Stomach (tissue), 9 donors: ENCODE measurements around the gene SDR9C7. TPM values are rescaled to one million over a fixed set of nuclear protein-coding genes. Genes with fewer than 3 reads are reported as not detected.
"Not testable (repeated sequence)": the region's sequence is repeated elsewhere in the genome, so short reads cannot be mapped to it uniquely, and the experiment has no call there.

Experiments used
- DNase-seq, 2 donors: peaks; one replicate each; pipeline versions ENCODE4 v3.0.0 to v3.0.0-alpha.2; 2013 to 2019
- H3K27ac ChIP-seq, 5 donors: fragments of 200-600 bp in 4 of 5; sonication (generic) in 4 of 5; one replicate each; pipeline ENCODE4 v1.5.1; 2013 to 2019; ENCODE audit warnings: mild to moderate bottlenecking in 1 of 5, moderate library complexity in 1 of 5
- H3K27me3 ChIP-seq, 3 donors: fragments of 200-600 bp; sonication (generic); one replicate each; pipeline ENCODE4 v1.5.1; 2017 to 2019; ENCODE audit warnings: mixed run types in 1 of 3
- H3K36me3 ChIP-seq, 4 donors: fragments of 200-600 bp; sonication (generic); 1 replicate in 3 of 4; 2 replicates in 1 of 4; pipeline ENCODE4 v1.5.1; 2016 to 2019
- H3K4me1 ChIP-seq, 4 donors: fragments of 200-600 bp; sonication (generic); one replicate each; pipeline ENCODE4 v1.5.1; 2016 to 2019
- H3K4me3 ChIP-seq, 4 donors: fragments of 200-600 bp; sonication (generic) in 3 of 4; one replicate each; pipeline ENCODE4 v1.5.1; 2016 to 2019; ENCODE audit warnings: mild to moderate bottlenecking in 1 of 4
- H3K9me3 ChIP-seq, 4 donors: fragments of 200-600 bp; sonication (generic); one replicate each; pipeline ENCODE4 v1.5.1; 2016 to 2019
- CTCF ChIP-seq, 7 experiments: fragments of 450-650 bp in 4 of 7; fragments of 200-600 bp in 3 of 7; sonication (generic) in 3 of 7; IDR thresholded peaks; one replicate each; pipeline ENCODE4 v1.5.1; 2016 to 2019; ENCODE audit warnings: antibody characterized with exemption in 7 of 7, control low read depth in 2 of 7, mild to moderate bottlenecking in 1 of 7
- EP300 ChIP-seq: sonication (generic); formaldehyde crosslinking; IDR thresholded peaks from one replicate; pipeline ENCODE4 v1.6.1; 2017; ENCODE audit warnings: antibody characterized with exemption
- POLR2A ChIP-seq, 4 donors: fragments of 450-650 bp; IDR thresholded peaks; one replicate each; pipeline ENCODE4 v1.6.1; 2016; ENCODE audit warnings: antibody characterized with exemption in 4 of 4, control low read depth in 2 of 4, mild to moderate bottlenecking in 1 of 4, moderate library complexity in 1 of 4
- POLR2AphosphoS5 ChIP-seq, 3 donors: sonication (generic); formaldehyde crosslinking; IDR thresholded peaks; one replicate each; pipeline ENCODE4 v1.6.1; 2016; ENCODE audit warnings: antibody characterized with exemption in 3 of 3
- WGBS, 5 donors: extraction: QIAGEN DNeasy Blood & Tissue Kit in 3 of 5; methylation state at CpG; one replicate each; pipeline versions ENCODE4 v1.1.5 to v1.1.7; 2013 to 2018; 5-methylcytosine and 5-hydroxymethylcytosine counted together
- intact Hi-C: fragments of 100-400 bp; cut with DNase I; formaldehyde crosslinking; loops from one replicate; pipeline ENCODE4 v1.15.1; 2023; ENCODE audit warnings: low total_unique reads
- polyA plus RNA-seq, 3 donors: library from polyadenylated mRNA; stranded (reverse); fragments of 200-250 nt; gene quantifications; one replicate each; pipeline ENCODE4 v1.2.3, GENCODE V29; 2013
- total RNA-seq, 5 donors: library from RNA; depleted of rRNA; stranded (reverse); fragments of >200 nt; gene quantifications; one replicate each; pipeline versions ENCODE4 v1.1.0 to v1.2.3, GENCODE V29; 2014 to 2016
- donor health status: healthy with polysubstance abuse.
- donor health status: Bipolar disorder and iron deficiency.
- donor health status: healthy.

Gene SDR9C7
- total and polyA plus RNA-seq, 8 donors, result 0.50 TPM; not detected in 7

- TF ChIP-seq CTCF (IDR thresholded peaks at IDR 0.05), result no peak
- no peak for TF ChIP-seq EP300
- no peak for TF ChIP-seq POLR2AphosphoS5 (IDR thresholded peaks at IDR 0.05)
- no peak for TF ChIP-seq POLR2A (IDR thresholded peaks at IDR 0.05)
- intact Hi-C loops, result no loop called here
- no peaks in the 10 kb centered on the region for H3K27me3 ChIP-seq
- DNase-seq, result no peak
- H3K27ac ChIP-seq, result no peak overlapping the region
- H3K4me3 ChIP-seq, result no peak overlapping the region
- H3K9me3 ChIP-seq, result no peaks in the 10 kb centered on the region
- H3K4me1 ChIP-seq, result no peaks in the 10 kb centered on the region
- no peaks in the 10 kb centered on the region for H3K36me3 ChIP-seq
Observed at GRCh38 chr12:56948457-56948777, 14.2 kb upstream of the SDR9C7 start.

- H3K36me3 ChIP-seq, result no peaks in the 10 kb centered on the region
- no peaks in the 10 kb centered on the region for H3K9me3 ChIP-seq
- H3K27ac ChIP-seq, result no peak overlapping the region
- TF ChIP-seq CTCF (IDR thresholded peaks at IDR 0.05) (no peak), EP300 (no peak)
- H3K4me3 ChIP-seq, result no peak overlapping the region
- intact Hi-C loops, result no loop called here
- WGBS, 5 donors, result 63 to 74% (median 70%) methylated on average over 6 of the region's 6 CpGs
- no peak for DNase-seq
- no peaks in the 10 kb centered on the region for H3K27me3 ChIP-seq
- no peaks in the 10 kb centered on the region for H3K4me1 ChIP-seq
Observed at GRCh38 chr12:56947633-56948456, 13.6 kb upstream of the SDR9C7 start.

- Histone ChIP-seq H3K36me3 (no peaks in the 10 kb centered on the region), H3K4me3 (no peak overlapping the region), H3K9me3 (no peaks in the 10 kb centered on the region), H3K27me3 (no peaks in the 10 kb centered on the region), H3K27ac (no peak overlapping the region), H3K4me1 (peaks cover 0 to 10% (median 5%) of the 10 kb centered on the region in 4 donors)
- WGBS, 5 donors, result 92 to 95% (median 94%) methylated on average over 4 of the region's 4 CpGs
- DNase-seq, result no peak
- no peak for TF ChIP-seq POLR2AphosphoS5 (IDR thresholded peaks at IDR 0.05)
- TF ChIP-seq POLR2A (IDR thresholded peaks at IDR 0.05), result no peak
- intact Hi-C loops, result no loop called here
Observed at GRCh38 chr12:56943878-56944277, 9.7 kb upstream of the SDR9C7 start.

- 80 to 89% (median 87%) methylated on average over 1 of the region's 1 CpG for WGBS, 5 donors
- DNase-seq, result not testable (repeated sequence)
Observed at GRCh38 chr12:56943374-56943773, 9.2 kb upstream of the SDR9C7 start.

GRCh38 chr12:56941299-56942017, 7.2 kb upstream of the SDR9C7 start:
- 0 to 46% (median 21%) methylated on average over 1 to 3 of the region's 3 CpGs for WGBS, 5 donors
- H3K4me1 ChIP-seq, result peaks cover 0 to 10% (median 5%) of the 10 kb centered on the region in 4 donors
- intact Hi-C loops, result no loop called here
- H3K9me3 ChIP-seq, result no peaks in the 10 kb centered on the region
- H3K27ac ChIP-seq, result no peak overlapping the region
- H3K36me3 ChIP-seq, result no peaks in the 10 kb centered on the region
- DNase-seq, result peak in 1 of 2 donors; percentile 17
- H3K27me3 ChIP-seq, result no peaks in the 10 kb centered on the region
- H3K4me3 ChIP-seq, result no peak overlapping the region
- TF ChIP-seq CTCF (IDR thresholded peaks at IDR 0.05) (no peak), POLR2A (IDR thresholded peaks at IDR 0.05) (no peak), EP300 (no peak), POLR2AphosphoS5 (IDR thresholded peaks at IDR 0.05) (no peak)

More at GRCh38 chr12:56943374-56943773, 9.2 kb upstream of the SDR9C7 start:
- H3K27me3 ChIP-seq, H3K27ac ChIP-seq, intact Hi-C loops, H3K36me3 ChIP-seq, H3K4me3 ChIP-seq, H3K9me3 ChIP-seq: not testable (repeated sequence)
- peaks cover 0 to 10% (median 5%) of the 10 kb centered on the region in 4 donors for H3K4me1 ChIP-seq

- intact Hi-C loops, DNase-seq, H3K9me3 ChIP-seq, H3K27ac ChIP-seq, H3K36me3 ChIP-seq, H3K4me3 ChIP-seq, H3K27me3 ChIP-seq: not testable (repeated sequence)
- peaks cover 0 to 10% (median 5%) of the 10 kb centered on the region in 4 donors for H3K4me1 ChIP-seq
- WGBS, 5 donors, result 12 to 13% methylated on average over 1 of the region's 4 CpGs; no CpG with 5 or more reads in 3 of the 5 donors
Observed at GRCh38 chr12:56940942-56941298, 6.7 kb upstream of the SDR9C7 start.
